HepG2 (cell line): ENCODE data around the gene NUFIP1. TPM values are rescaled to one million over a fixed set of nuclear protein-coding genes. Genes with fewer than 3 reads are reported as not detected.

Experiments used
- ATF7-NPFF ChIP-seq: sonication (generic); formaldehyde crosslinking; IDR thresholded peaks from 2 replicates; pipeline ENCODE4 v1.8.1; 2023; ENCODE audit warnings: mild to moderate bottlenecking, low read depth, missing genetic modification reagents, moderate library complexity
- CBFB ChIP-seq: sonication (generic); formaldehyde crosslinking; IDR thresholded peaks from 2 replicates; pipeline ENCODE4 v1.4.0; 2020; ENCODE audit warnings: missing genetic modification reagents
- CEBPB ChIP-seq: IDR thresholded peaks from 2 replicates; pipeline ENCODE4 v1.6.1; 2011; ENCODE audit warnings: low read depth, low read length, improper control_type of control experiment, borderline replicate concordance
- MAZ ChIP-seq, 2 experiments: sonication (generic) in 1 of 2; formaldehyde crosslinking in 1 of 2; IDR thresholded peaks; 2 replicates each; pipeline versions ENCODE4 v1.5.0 to v1.6.1; 2012 to 2020; ENCODE audit warnings: low read depth in 2 of 2, mild to moderate bottlenecking in 2 of 2, borderline replicate concordance in 1 of 2, improper control_type of control experiment in 1 of 2, low read length in 1 of 2, missing genetic modification reagents in 1 of 2, moderate library complexity in 1 of 2
- RARG ChIP-seq: sonication (generic); formaldehyde crosslinking; IDR thresholded peaks from 2 replicates; pipeline ENCODE4 v1.4.0; 2020; ENCODE audit warnings: low read depth, mild to moderate bottlenecking, missing genetic modification reagents
- TOE1 ChIP-seq: sonication (generic); formaldehyde crosslinking; IDR thresholded peaks from 2 replicates; pipeline ENCODE4 v1.4.0; 2020; ENCODE audit warnings: mild to moderate bottlenecking, missing genetic modification reagents
- ZEB1 ChIP-seq: IDR thresholded peaks from 2 replicates; pipeline ENCODE4 v1.6.1; 2012; ENCODE audit warnings: mild to moderate bottlenecking, low read depth, inconsistent platforms; ENCODE audit not compliant: insufficient replicate concordance
- ZFP62 ChIP-seq: sonication (generic); formaldehyde crosslinking; IDR thresholded peaks from 2 replicates; pipeline ENCODE4 v1.4.0; 2020; ENCODE audit warnings: missing genetic modification reagents
- ZNF20 ChIP-seq: sonication (generic); formaldehyde crosslinking; IDR thresholded peaks from 2 replicates; pipeline ENCODE4 v1.4.0; 2020; ENCODE audit warnings: mild to moderate bottlenecking, moderate library complexity, missing genetic modification reagents
- ZNF282 ChIP-seq: fragments of 450-650 bp; IDR thresholded peaks from 2 replicates; pipeline ENCODE4 v1.6.1; 2018; ENCODE audit not compliant: partially characterized antibody
- ZNF550 ChIP-seq: sonication (generic); formaldehyde crosslinking; IDR thresholded peaks from 2 replicates; pipeline ENCODE4 v1.4.0; 2020; ENCODE audit warnings: mild to moderate bottlenecking, missing genetic modification reagents, borderline replicate concordance
- ZNF567 ChIP-seq: sonication (generic); formaldehyde crosslinking; IDR thresholded peaks from 2 replicates; pipeline ENCODE4 v1.8.1; 2023; ENCODE audit warnings: mild to moderate bottlenecking, missing genetic modification reagents, borderline replicate concordance
- ZNF672 ChIP-seq: sonication (generic); formaldehyde crosslinking; IDR thresholded peaks from 2 replicates; pipeline ENCODE4 v1.8.1; 2022; ENCODE audit warnings: missing genetic modification reagents
- ZNF720 ChIP-seq: sonication (generic); formaldehyde crosslinking; IDR thresholded peaks from 2 replicates; pipeline ENCODE4 v1.4.0; 2020; ENCODE audit warnings: missing genetic modification reagents
- ZNF766 ChIP-seq: sonication (generic); formaldehyde crosslinking; IDR thresholded peaks from 2 replicates; pipeline ENCODE4 v1.5.0; 2020; ENCODE audit warnings: missing genetic modification reagents, borderline replicate concordance
- polyA plus RNA-seq, 8 experiments: library from polyadenylated mRNA; depleted of rRNA in 3 of 8; stranded (reverse) in 7 of 8; unstranded in 1 of 8; fragments of >200 nt; fragmentation: Illumina TruSeq in 4 of 8; extraction: Trizol in 4 of 8; gene quantifications; 2 replicates each; pipeline versions ENCODE4 v1.2.1 to v1.2.3, GENCODE V29; 2011 to 2016; ENCODE audit warnings: low read depth in 4 of 8, missing spikeins in 1 of 8, mixed read lengths in 1 of 8; ENCODE audit not compliant: insufficient read depth in 1 of 8
- total RNA-seq, 5 experiments: library from RNA; depleted of rRNA; stranded (reverse); fragments of >200 nt; fragmentation: Illumina TruSeq; extraction: Trizol; gene quantifications; 2 replicates each; pipeline ENCODE4 v1.2.3, GENCODE V29; 2016; ENCODE audit warnings: low read depth in 1 of 5
- TF ChIP-seq, protein P1 (sequence below): sonication (generic); formaldehyde crosslinking; IDR thresholded peaks from 2 replicates; pipeline ENCODE4 v1.5.0; 2020; ENCODE audit warnings: mild to moderate bottlenecking, missing genetic modification reagents, borderline replicate concordance
- TF ChIP-seq, protein P2 (sequence below): sonication (generic); formaldehyde crosslinking; IDR thresholded peaks from 2 replicates; pipeline ENCODE4 v1.4.0; 2020; ENCODE audit warnings: low read depth, mild to moderate bottlenecking, missing genetic modification reagents
- TF ChIP-seq, protein P3 (sequence below): sonication (generic); formaldehyde crosslinking; IDR thresholded peaks from 2 replicates; pipeline ENCODE4 v1.5.0; 2020; ENCODE audit warnings: missing genetic modification reagents, mild to moderate bottlenecking, borderline replicate concordance
- TF ChIP-seq, protein P4 (sequence below): sonication (generic); formaldehyde crosslinking; IDR thresholded peaks from 2 replicates; pipeline ENCODE4 v1.8.1; 2023; ENCODE audit warnings: mild to moderate bottlenecking, moderate library complexity, missing genetic modification reagents
- TF ChIP-seq, protein P5 (sequence below): sonication (generic); formaldehyde crosslinking; IDR thresholded peaks from 2 replicates; pipeline ENCODE4 v1.4.0; 2020; ENCODE audit warnings: missing genetic modification reagents
- TF ChIP-seq, protein P6 (sequence below): sonication (generic); formaldehyde crosslinking; IDR thresholded peaks from 2 replicates; pipeline ENCODE4 v1.5.0; 2020; ENCODE audit warnings: missing genetic modification reagents

NUFIP1 gene
- total and polyA plus RNA-seq, 2 of the 13 experiments (the other 11 are each of a cell fraction or from before 2014, with no cell fraction given) = 1.9 to 10.3 TPM

DNA sequence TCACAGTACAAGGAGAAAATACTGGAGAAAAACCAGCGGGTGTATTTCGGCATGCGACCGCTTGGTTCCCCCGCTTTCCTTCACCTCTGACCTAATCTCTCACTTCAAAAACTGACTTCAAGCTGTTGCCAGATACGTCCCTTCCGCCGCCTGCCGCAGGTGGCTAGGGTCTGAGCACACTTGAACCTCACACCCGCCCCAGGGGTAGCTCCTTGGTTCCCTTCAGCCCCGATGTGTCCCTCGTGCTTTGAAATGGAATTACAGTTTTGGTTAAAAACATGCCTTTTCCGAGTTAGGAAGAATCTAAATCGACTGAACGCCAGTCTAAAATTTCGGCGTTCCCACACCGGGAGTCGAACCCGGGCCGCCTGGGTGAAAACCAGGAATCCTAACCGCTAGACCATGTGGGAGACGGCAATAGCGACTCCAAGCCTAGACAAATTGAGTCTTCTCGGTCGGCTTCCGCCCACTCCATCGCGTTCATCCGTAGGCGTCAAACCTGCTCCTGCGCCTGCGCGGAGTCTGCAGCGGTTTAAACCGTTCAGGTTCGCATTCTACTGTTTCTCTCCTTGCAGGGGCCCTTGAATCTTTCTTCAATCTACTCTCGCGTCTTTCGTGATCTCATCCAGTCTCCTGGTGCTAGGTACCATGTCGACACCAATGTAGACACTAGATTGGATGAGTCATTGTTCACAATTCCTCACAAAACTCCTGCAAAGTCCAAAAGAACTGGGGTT is 71.5 kb downstream of the NUFIP1 start (continued):
- TF ChIP-seq, protein P1, sequence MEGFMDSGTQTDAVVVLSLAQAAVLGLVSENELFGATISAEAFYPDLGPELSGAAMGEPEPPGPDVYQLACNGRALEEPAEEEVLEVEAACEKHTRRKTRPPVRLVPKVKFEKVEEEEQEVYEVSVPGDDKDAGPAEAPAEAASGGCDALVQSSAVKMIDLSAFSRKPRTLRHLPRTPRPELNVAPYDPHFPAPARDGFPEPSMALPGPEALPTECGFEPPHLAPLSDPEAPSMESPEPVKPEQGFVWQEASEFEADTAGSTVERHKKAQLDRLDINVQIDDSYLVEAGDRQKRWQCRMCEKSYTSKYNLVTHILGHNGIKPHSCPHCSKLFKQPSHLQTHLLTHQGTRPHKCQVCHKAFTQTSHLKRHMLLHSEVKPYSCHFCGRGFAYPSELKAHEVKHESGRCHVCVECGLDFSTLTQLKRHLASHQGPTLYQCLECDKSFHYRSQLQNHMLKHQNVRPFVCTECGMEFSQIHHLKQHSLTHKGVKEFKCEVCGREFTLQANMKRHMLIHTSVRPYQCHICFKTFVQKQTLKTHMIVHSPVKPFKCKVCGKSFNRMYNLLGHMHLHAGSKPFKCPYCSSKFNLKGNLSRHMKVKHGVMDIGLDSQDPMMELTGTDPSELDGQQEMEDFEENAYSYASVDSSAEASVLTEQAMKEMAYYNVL = peak; percentile 85
- TF ChIP-seq ZNF282 (no peak), CEBPB (no peak), MAZ (IDR thresholded peaks at IDR 0.05; ENCODE audit: borderline replicate concordance, low read depth, low read length) (0 out of 2 replicates have a peak, but pooled peaks have one; percentile 38), MAZ (CRISPR knock-in tag; IDR thresholded peaks at IDR 0.05; ENCODE audit: low read depth) (no peak), ZEB1 (peak; percentile 67), ZNF720 (CRISPR knock-in tag) (no peak), ATF7-NPFF (CRISPR knock-in tag) (peak; percentile 61; the same call in 1 of the 2 replicates), ZFP62 (CRISPR knock-in tag) (0 out of 2 replicates have a peak, but pooled peaks have one; percentile 36), ZNF550 (CRISPR knock-in tag) (no peak), CBFB (peak; percentile 88), ZNF766 (CRISPR knock-in tag) (peak; percentile 72; the same call in 1 of the 2 replicates), ZNF20 (CRISPR knock-in tag) (peak; percentile 53; the same call in 1 of the 2 replicates), RARG (CRISPR knock-in tag) (no peak), TOE1 (CRISPR knock-in tag) (peak; percentile 82; the same call in 1 of the 2 replicates), ZNF672 (CRISPR knock-in tag) (no peak), ZNF567 (CRISPR knock-in tag) (0 out of 2 replicates have a peak, but pooled peaks have one; percentile 49)
- TF ChIP-seq, protein P2, sequence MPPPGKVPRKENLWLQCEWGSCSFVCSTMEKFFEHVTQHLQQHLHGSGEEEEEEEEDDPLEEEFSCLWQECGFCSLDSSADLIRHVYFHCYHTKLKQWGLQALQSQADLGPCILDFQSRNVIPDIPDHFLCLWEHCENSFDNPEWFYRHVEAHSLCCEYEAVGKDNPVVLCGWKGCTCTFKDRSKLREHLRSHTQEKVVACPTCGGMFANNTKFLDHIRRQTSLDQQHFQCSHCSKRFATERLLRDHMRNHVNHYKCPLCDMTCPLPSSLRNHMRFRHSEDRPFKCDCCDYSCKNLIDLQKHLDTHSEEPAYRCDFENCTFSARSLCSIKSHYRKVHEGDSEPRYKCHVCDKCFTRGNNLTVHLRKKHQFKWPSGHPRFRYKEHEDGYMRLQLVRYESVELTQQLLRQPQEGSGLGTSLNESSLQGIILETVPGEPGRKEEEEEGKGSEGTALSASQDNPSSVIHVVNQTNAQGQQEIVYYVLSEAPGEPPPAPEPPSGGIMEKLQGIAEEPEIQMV (CRISPR knock-in tag) = no peak
- TF ChIP-seq, protein P3, sequence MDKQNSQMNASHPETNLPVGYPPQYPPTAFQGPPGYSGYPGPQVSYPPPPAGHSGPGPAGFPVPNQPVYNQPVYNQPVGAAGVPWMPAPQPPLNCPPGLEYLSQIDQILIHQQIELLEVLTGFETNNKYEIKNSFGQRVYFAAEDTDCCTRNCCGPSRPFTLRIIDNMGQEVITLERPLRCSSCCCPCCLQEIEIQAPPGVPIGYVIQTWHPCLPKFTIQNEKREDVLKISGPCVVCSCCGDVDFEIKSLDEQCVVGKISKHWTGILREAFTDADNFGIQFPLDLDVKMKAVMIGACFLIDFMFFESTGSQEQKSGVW (CRISPR knock-in tag) = no peak
- TF ChIP-seq, protein P4, sequence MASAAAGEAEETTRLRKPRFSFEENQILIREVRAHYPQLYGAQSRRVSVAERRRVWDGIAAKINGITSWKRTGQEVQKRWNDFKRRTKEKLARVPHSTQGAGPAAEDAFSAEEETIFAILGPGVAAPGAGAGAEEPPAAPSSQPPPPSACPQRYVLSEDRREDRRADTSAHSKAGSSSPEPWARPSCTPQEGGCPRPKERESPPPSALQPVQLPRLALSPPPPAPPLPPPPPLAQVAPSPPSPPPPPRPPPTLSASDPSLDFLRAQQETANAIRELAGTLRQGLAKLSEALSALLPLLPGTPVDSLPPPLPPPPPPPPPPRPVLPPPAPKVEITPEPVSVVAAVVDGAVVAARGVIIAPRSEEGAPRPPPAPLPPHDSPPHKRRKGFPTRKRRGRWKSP (CRISPR knock-in tag) = peak; percentile 73; the same call in 1 of the 2 replicates
- TF ChIP-seq, protein P5, sequence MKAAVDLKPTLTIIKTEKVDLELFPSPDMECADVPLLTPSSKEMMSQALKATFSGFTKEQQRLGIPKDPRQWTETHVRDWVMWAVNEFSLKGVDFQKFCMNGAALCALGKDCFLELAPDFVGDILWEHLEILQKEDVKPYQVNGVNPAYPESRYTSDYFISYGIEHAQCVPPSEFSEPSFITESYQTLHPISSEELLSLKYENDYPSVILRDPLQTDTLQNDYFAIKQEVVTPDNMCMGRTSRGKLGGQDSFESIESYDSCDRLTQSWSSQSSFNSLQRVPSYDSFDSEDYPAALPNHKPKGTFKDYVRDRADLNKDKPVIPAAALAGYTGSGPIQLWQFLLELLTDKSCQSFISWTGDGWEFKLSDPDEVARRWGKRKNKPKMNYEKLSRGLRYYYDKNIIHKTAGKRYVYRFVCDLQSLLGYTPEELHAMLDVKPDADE (CRISPR knock-in tag) = no peak
- TF ChIP-seq, protein P6, sequence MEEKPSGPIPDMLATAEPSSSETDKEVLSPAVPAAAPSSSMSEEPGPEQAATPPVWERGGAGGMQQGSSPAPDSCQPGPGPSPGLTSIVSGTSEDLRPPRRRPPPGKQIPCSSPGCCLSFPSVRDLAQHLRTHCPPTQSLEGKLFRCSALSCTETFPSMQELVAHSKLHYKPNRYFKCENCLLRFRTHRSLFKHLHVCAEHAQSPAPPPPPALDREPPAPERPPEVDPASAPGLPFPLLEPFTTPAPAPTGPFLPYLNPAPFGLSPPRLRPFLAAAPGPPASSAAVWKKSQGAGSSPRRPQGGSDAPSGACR (CRISPR knock-in tag) = 0 out of 2 replicates have a peak, but pooled peaks have one; percentile 22
